CD4-positive, alpha-beta T cell treated with Interferon alpha-2 for 1 hour (primary cell): ENCODE measurements around the gene CCL25.

Experiments
- DNase-seq, 2 donors: peaks; one replicate each; pipeline ENCODE4 v3.0.0-alpha.2; 2020 to 2022

CCL25 gene

GRCh38 chr19:8046569-8047165 lies 5.9 kb upstream of the CCL25 start:
- no peak for DNase-seq

GRCh38 chr19:8050274-8051096 lies 2.1 kb upstream of the CCL25 start:
- peak; percentile 89 to 95 for DNase-seq

DNA sequence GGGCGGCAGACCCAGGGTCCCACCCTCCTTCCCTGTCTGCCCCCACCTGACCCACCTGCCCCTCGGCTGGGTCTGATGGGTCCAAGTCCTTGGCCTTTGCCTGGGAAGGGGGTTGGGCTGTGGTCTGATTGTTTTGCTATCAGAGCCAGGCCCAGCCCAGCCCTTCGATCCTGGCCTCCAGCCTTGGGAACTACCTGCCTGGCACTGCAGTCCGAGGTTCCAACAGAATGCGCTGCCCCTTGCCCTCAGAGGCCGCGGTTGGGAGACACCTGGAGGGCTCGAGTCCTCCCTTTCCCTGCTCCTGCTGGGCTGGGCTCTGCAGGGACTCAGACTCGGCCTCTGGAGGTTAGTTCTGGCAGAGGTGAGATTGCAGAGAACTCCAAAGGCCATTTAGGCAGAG lies 1.6 kb downstream of the CCL25 start:
- no peak for DNase-seq

DNA sequence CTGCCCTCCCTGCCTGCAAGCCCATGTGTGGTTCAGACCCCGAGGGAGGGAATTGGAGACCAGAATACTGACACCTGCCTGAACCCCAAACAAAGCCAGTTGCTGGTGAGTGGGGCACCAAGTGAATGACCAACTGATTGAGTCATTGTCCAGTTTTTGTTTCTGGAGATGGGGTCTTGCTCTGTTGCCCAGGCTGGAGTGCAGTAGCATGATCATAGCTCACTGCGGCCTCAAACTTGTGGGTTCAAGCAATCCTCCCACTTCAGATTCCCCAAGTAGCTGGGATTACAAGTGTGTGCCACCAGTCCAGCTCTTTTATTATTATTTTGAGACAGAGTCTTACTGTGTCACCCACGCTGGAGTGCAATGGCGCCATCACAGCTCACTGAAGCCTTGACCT lies 4.0 kb downstream of the CCL25 start:
- no peak for DNase-seq

- no peak for DNase-seq
Measured at GRCh38 chr19:8057545-8058270, 5.1 kb downstream of the CCL25 start.

- DNase-seq = no peak
Measured at GRCh38 chr19:8064911-8065874, 12.6 kb downstream of the CCL25 start.

GRCh38 chr19:8065875-8066261 lies 13.3 kb downstream of the CCL25 start:
- DNase-seq = no peak

GRCh38 chr19:8069096-8069973 lies 16.8 kb downstream of the CCL25 start:
- DNase-seq = no peak

- no peak for DNase-seq
Measured at GRCh38 chr19:8071912-8072311, 19.4 kb downstream of the CCL25 start.

DNA sequence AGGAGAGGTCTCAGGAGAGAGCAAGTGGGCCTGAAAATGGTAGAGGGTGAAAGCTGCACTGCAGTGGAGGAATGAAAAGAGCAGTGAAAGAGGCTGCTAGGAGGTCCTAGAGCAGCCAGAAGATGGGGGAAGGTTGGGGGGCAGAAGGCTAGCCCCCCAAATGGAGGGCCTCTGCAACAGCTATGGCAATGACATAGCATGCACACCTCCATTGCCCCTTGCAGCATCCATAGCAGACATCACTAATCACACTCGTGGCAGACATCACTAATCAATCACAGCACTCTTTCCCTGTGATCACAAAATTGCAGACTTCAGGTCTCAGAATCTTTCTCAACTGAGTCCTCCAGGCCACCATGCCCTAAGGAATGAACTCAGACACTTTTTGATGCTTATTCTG lies 21.9 kb downstream of the CCL25 start:
- DNase-seq = no peak

- no peak for DNase-seq
Measured at GRCh38 chr19:8075158-8076074, 22.9 kb downstream of the CCL25 start.

- DNase-seq = no peak
Measured at GRCh38 chr19:8079988-8080387, 27.4 kb downstream of the CCL25 start.

DNA sequence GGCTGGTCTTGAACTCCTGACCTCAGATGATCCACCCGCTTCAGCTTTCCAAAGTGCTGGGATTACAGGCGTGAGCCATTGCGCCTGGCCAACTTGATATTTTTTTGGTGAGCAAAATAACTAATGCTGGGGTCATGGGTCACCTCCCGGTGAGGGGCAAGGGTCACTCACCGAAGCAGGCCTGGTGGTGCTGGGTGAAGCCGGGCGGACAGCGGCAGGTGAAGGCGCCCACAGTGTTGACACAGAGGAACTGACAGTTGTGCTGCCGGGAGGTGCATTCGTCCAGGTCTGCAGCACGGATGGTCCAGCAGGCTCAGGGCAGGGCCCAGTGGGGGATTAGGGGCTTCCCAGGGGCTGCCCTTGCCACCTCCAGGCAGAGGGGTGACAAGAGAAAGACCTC lies 28.3 kb downstream of the CCL25 start:
- DNase-seq = no peak

DNA sequence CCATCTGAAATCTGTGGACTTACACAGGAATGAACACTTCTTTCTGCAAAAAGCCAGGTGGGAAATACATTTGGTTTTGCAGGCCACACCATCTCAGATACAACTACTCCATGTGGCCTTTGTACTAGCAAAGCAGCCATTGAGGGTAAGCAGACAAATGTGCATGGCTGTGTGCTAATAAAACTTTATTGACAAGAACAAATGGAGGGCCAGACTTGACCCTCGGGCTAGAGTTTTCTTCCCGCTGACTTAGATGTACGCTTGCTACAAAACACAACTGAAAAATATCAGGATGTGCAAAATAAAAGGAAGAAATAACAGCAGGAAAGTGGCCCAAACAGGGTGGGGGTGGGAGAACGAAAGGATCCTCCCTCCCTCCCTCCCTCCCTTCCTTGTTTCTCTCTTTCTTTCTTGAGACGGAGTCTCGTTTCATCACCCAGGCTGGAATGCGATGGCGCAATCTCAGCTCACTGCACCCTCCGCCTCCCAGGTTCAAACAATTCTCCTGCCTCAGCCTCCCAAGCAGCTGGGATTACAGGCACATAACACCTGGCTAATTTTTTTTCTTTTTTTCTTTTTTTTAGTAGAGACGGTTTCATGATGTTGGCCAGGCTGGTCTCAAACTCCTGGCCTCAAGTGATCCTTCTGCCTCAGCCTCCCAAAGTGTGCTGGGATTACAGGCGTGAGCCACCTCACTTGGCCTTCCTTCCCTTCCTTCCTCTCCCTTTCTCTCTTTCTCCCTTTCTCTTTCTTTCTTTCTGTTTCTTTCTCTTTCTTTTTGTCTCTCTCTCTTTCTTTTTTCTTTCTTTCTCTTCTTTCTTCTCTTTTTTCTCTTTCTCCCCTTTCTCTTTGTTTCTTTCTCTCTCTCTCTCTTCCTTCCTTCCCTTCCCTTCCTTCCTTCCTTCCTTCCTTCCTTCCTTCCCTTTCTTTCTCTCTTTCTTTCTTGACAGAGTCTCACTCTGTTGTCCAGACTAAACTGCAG lies 29.3 kb downstream of the CCL25 start:
- no peak for DNase-seq

GRCh38 chr19:8083141-8083540 lies 30.6 kb downstream of the CCL25 start:
- no peak for DNase-seq

DNA sequence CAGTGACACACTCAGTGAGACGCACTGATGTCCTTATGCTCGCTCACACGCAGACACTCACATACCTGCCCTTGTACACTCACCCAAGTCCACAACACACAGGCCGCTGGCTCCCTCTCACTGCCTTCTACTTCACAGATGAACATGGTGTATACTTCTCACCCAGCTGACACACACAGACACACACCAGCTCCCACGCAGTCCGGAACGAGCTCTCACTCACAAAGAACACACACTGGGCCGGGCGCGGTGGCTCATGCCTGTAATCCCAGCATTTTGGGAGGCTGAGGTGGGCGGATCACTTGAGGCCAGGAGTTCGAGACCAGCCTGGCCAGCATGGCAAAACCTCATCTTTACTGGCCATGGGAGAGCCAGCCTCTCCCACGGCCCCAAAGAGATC lies 31.6 kb downstream of the CCL25 start:
- no peak for DNase-seq

DNA sequence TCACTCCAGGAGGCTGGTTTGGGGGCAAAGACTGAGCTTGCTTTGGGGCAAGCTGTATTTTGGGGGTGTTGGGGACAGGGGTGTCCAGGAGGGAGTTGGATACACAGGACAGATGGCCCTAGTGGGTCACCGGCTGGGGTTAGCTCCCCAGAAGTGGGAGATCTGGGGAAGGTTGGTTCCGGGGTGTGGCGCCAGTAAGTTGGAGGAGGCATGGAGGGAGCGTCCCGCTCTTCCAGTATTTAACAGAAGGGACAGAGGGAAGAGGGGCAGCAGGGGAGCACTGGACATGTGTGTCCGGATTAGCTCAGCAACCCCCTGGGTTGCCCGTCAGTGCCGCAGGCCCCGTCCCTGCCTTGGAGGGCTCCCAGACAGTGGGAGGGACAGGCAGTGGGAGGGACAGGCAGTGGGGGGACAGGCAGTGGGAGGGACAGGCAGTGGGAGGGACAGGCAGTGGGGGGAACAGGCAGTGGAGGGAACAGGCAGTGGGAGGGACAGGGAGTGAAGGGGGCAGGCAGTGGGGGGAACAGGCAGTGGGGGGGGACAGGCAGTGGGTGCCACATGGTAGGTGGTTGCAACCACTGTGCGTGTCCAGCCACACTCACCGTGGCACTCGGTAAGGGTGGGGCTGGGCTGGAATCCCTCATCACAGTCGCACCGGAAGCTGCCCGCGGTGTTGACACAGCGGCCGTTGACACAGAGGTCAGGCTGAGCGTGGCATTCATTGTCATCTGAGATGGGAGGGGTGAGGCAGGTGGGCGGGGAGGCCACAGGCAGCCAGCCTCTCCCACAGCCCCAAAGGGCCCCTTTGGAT lies 33.2 kb downstream of the CCL25 start:
- DNase-seq = no peak

DNA sequence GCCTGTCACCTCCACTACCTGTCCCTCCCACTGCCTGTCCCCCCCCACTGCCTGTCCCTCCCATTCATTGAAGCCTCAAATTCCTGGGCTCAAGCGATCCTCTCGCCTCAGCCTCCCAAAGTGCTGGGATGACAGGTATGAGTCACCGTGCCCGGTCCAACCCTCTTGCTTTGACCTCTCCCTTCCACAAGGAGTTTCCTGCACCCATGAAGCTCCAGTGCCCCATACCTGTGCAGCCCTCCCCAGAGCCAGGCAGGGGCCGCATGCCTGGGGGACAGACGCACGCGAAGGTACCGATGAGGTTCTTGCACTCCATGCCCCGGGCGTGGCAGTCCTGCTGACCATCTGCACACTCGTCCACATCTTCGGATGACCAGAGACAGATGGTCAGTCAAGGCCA lies 34.3 kb downstream of the CCL25 start:
- DNase-seq = no peak

- no peak for DNase-seq
Measured at GRCh38 chr19:8087876-8088275, 35.3 kb downstream of the CCL25 start.
